Calu3 (cell line): ENCODE measurements around the gene CELF5. TPM values are rescaled to one million over a fixed set of nuclear protein-coding genes. Genes with fewer than 3 reads are reported as not detected.

Experiments used
- BruUV-seq: library from RNA; stranded (reverse); fragments of 400-500 nt; replicated peaks from 2 replicates; lab custom pipeline; 2021; lab: Mats Ljungman, UMichigan
- CTCF ChIA-PET: fragments of 300-600 bp; sonication (Branson Sonifier 250); formaldehyde crosslinking; loops from one replicate; lab custom pipeline; 2022; ENCODE audit warnings: antibody characterized with exemption; lab: Charles Lee
- DNase-seq: peaks from one replicate; pipeline ENCODE4 v3.0.0; 2022
- H3K27ac Mint-ChIP-seq: one replicate; pipeline ENCODE4 v1.8.0; 2022; ENCODE audit warnings: mixed read lengths; ENCODE audit not compliant: unreplicated experiment
- H3K27me3 Mint-ChIP-seq: one replicate; pipeline ENCODE4 v1.8.0; 2022; ENCODE audit warnings: mixed read lengths; ENCODE audit not compliant: unreplicated experiment
- H3K36me3 Mint-ChIP-seq: one replicate; pipeline ENCODE4 v1.8.0; 2022; ENCODE audit warnings: mild to moderate bottlenecking, moderate library complexity, mixed read lengths; ENCODE audit not compliant: insufficient read depth, unreplicated experiment
- H3K4me1 Mint-ChIP-seq: one replicate; pipeline ENCODE4 v1.8.0; 2022; ENCODE audit warnings: mild to moderate bottlenecking, low read depth, mixed read lengths; ENCODE audit not compliant: unreplicated experiment
- H3K4me3 Mint-ChIP-seq: one replicate; pipeline ENCODE4 v1.8.0; 2022; ENCODE audit warnings: mild to moderate bottlenecking, low read depth, moderate library complexity, mixed read lengths; ENCODE audit not compliant: unreplicated experiment
- H3K9me3 Mint-ChIP-seq: one replicate; pipeline ENCODE4 v1.8.0; 2022; ENCODE audit warnings: low read depth, mixed read lengths; ENCODE audit not compliant: unreplicated experiment
- CTCF ChIP-seq: fragments of 200-600 bp; IDR thresholded peaks from one replicate; pipeline ENCODE4 v1.8.0; 2022; ENCODE audit warnings: antibody characterized with exemption; ENCODE audit not compliant: unreplicated experiment
- intact Hi-C: fragments of 100-400 bp; cut with micrococcal nuclease; formaldehyde crosslinking; loops from one replicate; pipeline ENCODE4 v1.10.0; 2022; ENCODE audit not compliant: unreplicated experiment
- total RNA-seq: library from RNA; stranded (reverse); gene quantifications from 2 replicates; pipeline ENCODE4 v1.2.3, GENCODE V29; 2022

The CELF5 gene
- total RNA-seq, 1 experiment from 2014 or later, result 0.40 TPM

DNA sequence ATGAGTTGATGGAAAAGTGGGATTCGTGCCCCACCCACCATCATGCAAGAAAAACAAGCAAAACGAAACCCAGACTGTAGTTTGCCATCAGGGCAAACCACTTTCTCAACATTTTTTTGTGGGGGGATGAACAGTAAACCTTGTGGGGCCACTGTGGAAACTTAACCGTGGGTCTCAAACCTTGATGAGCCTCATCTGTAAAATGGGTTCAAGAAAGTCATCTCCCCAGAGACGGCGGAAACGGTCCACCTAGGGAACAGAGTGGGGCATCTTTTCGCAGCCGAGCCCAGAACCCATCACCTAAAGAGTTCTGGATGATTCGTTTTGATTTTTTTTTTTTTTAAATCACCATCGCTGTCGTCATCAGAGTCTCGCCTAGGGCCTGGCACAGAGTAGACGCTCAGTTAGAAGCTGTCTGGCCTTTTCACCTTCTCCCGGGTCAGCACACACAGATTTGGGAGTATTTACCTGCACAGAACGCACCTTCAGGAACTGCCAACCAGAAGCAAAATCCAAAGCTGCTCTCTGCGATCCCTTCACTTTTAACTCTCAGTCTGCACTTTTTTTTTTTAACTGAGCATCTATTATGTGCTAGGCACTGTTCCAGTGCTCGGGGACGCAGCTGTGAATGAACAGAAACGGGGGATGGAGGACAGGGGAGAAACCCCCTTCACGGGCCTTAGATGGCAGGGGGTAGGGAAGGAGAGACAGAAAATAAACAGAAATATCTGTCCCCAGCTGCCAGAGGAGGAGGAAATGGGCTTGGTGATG lies 69.8 kb downstream of the CELF5 start:
- Mint-ChIP-seq H3K4me3 (no peak overlapping the region), H3K27me3 (peaks cover 27% of the 10 kb centered on the region), H3K9me3 (peaks cover 3% of the 10 kb centered on the region), H3K4me1 (no peaks in the 10 kb centered on the region), H3K36me3 (no peaks in the 10 kb centered on the region), H3K27ac (no peak overlapping the region)
- intact Hi-C loops, result no loop called here
- no peak for TF ChIP-seq CTCF
- BruUV-seq, result no TSS peak
- CTCF ChIA-PET, result no interaction called here
- no peak for DNase-seq

- H3K27me3 Mint-ChIP-seq, result peaks cover 36% of the 10 kb centered on the region
- no TSS peak for BruUV-seq
- peaks cover 3% of the 10 kb centered on the region for H3K9me3 Mint-ChIP-seq
- H3K36me3 Mint-ChIP-seq, result no peaks in the 10 kb centered on the region
- TF ChIP-seq CTCF, result no peak
- CTCF ChIA-PET, result interaction anchor here (0.5 kb wide), 1 partner anchor 626 kb away, joined by 4 read pairs; no protein-coding TSS in a partner anchor
- no peak for DNase-seq
- no peak overlapping the region for H3K27ac Mint-ChIP-seq
- H3K4me3 Mint-ChIP-seq, result no peak overlapping the region
- no peaks in the 10 kb centered on the region for H3K4me1 Mint-ChIP-seq
- intact Hi-C loops, result no loop called here
Observed at GRCh38 chr19:3295581-3295980, 71.1 kb downstream of the CELF5 start.

- TF ChIP-seq CTCF, result no peak
- H3K27ac Mint-ChIP-seq, result no peak overlapping the region
- DNase-seq, result no peak
- H3K4me1 Mint-ChIP-seq, result no peaks in the 10 kb centered on the region
- no peaks in the 10 kb centered on the region for H3K36me3 Mint-ChIP-seq
- no TSS peak for BruUV-seq
- intact Hi-C loops, result no loop called here
- peaks cover 36% of the 10 kb centered on the region for H3K27me3 Mint-ChIP-seq
- CTCF ChIA-PET, result no interaction called here
- peaks cover 3% of the 10 kb centered on the region for H3K9me3 Mint-ChIP-seq
- H3K4me3 Mint-ChIP-seq, result no peak overlapping the region
Observed at GRCh38 chr19:3296034-3296433, 71.6 kb downstream of the CELF5 start.

DNA sequence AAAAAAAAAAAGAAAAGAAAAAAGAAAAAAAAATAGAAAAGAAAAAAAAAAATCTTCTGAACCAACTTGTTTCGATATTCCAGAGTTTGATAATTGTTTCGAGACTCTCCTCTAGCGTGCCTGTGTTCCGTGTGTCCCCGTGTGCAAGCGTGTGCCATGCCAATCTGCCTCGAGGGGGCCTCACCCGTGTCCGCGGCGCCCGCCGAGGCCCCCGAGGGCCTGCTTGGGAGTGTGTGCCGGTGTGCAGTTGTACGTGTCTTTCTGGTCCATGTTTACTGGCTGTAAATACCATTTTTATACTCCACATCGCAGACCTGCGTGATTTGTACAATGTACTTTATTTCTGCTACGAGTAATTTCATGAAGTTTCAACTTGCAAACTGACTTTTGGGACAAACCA lies 72.0 kb downstream of the CELF5 start:
- intact Hi-C loops, result no loop called here
- Mint-ChIP-seq H3K4me3 (no peak overlapping the region), H3K4me1 (no peaks in the 10 kb centered on the region), H3K36me3 (no peaks in the 10 kb centered on the region), H3K9me3 (peaks cover 3% of the 10 kb centered on the region), H3K27me3 (peaks cover 36% of the 10 kb centered on the region), H3K27ac (no peak overlapping the region)
- no peak for DNase-seq
- no peak for TF ChIP-seq CTCF
- CTCF ChIA-PET, result no interaction called here
- no TSS peak for BruUV-seq
